PFSK-1 (cell line): ENCODE measurements around the gene GRIP1.

ENCODE experiments used
- FOXP2 ChIP-seq: optimal IDR thresholded peaks from 2 replicates; pipeline ENCODE3; 2011; ENCODE audit warnings: borderline replicate concordance, control low read depth, inconsistent platforms; ENCODE audit not compliant: insufficient read depth; ENCODE audit errors: extremely low read length, extremely low read depth
- POLR2AphosphoS5 ChIP-seq: IDR thresholded peaks from 2 replicates; pipeline ENCODE4 v1.6.1; 2012; ENCODE audit warnings: low read depth, mild to moderate bottlenecking, control low read depth, low read length, moderate library complexity
- SIN3A ChIP-seq: IDR thresholded peaks from 2 replicates; pipeline ENCODE4 v1.6.1; 2012; ENCODE audit warnings: mild to moderate bottlenecking, low read length, moderate library complexity, borderline replicate concordance; ENCODE audit not compliant: insufficient read depth
- TAF1 ChIP-seq: IDR thresholded peaks from 2 replicates; pipeline ENCODE4 v1.6.1; 2012; ENCODE audit warnings: low read length, control low read depth, borderline replicate concordance; ENCODE audit not compliant: insufficient read depth
- TF ChIP-seq, protein P1 (sequence below), 2 experiments: IDR thresholded peaks; 2 replicates each; pipeline versions ENCODE4 v1.6.1 to v1.8.0; 2011 to 2012; ENCODE audit warnings: low read depth in 2 of 2, low read length in 2 of 2, control low read depth in 1 of 2, inconsistent platforms in 1 of 2, mild to moderate bottlenecking in 1 of 2, moderate library complexity in 1 of 2; ENCODE audit not compliant: insufficient read depth in 1 of 2

Gene GRIP1

DNA sequence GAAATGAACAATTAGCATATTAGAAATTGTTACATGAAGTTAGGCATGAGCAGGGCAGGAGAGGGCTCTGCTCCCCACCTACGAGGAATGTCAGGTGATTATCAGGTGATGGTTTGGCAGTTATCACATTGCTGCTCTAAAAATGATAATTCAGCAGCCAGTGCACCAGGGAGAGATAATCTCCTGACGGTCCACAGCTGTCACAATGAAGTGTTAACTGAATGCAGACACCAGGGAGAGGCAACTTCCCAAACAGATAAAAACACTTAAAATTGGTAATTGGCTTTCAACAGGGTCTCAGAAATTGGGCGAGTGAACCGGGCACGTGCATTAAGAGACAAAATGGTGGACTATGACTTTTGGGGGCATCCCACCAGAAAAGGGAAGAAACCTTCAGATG is 176.0 kb downstream of the GRIP1 start:
- TF ChIP-seq POLR2AphosphoS5 (no peak), SIN3A (no peak), TAF1 (no peak), FOXP2 (no peak)
- TF ChIP-seq, protein P1, sequence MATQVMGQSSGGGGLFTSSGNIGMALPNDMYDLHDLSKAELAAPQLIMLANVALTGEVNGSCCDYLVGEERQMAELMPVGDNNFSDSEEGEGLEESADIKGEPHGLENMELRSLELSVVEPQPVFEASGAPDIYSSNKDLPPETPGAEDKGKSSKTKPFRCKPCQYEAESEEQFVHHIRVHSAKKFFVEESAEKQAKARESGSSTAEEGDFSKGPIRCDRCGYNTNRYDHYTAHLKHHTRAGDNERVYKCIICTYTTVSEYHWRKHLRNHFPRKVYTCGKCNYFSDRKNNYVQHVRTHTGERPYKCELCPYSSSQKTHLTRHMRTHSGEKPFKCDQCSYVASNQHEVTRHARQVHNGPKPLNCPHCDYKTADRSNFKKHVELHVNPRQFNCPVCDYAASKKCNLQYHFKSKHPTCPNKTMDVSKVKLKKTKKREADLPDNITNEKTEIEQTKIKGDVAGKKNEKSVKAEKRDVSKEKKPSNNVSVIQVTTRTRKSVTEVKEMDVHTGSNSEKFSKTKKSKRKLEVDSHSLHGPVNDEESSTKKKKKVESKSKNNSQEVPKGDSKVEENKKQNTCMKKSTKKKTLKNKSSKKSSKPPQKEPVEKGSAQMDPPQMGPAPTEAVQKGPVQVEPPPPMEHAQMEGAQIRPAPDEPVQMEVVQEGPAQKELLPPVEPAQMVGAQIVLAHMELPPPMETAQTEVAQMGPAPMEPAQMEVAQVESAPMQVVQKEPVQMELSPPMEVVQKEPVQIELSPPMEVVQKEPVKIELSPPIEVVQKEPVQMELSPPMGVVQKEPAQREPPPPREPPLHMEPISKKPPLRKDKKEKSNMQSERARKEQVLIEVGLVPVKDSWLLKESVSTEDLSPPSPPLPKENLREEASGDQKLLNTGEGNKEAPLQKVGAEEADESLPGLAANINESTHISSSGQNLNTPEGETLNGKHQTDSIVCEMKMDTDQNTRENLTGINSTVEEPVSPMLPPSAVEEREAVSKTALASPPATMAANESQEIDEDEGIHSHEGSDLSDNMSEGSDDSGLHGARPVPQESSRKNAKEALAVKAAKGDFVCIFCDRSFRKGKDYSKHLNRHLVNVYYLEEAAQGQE (IDR thresholded peaks at IDR 0.05; ENCODE audit: insufficient read depth in 1 of 2, low read depth in 2 of 2, low read length in 2 of 2), result no peak

DNA sequence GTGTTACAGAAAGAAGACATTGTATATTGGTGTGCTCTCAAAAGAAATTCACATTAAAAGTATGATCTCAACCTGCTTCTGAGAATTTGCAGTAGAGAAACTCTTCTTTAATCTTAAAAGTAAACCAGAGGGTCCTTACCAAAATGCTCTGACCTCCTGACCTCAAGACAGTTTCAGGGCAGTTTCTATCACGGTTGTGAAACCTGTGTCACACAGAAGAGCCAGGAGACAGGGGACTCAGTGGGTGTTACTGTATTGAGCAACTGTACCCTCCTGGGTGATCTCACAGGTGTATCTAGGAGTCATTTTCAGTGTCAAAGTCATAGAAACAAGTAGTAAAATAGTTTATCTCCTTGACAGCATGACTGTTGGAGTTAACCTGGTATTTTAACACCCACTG is 178.0 kb downstream of the GRIP1 start:
- TF ChIP-seq POLR2AphosphoS5, result no peak
- TF ChIP-seq TAF1, result no peak
- TF ChIP-seq, protein P1 (IDR thresholded peaks at IDR 0.05; ENCODE audit: insufficient read depth in 1 of 2, low read depth in 2 of 2, low read length in 2 of 2), result no peak
- no peak for TF ChIP-seq SIN3A
- no peak for TF ChIP-seq FOXP2

DNA sequence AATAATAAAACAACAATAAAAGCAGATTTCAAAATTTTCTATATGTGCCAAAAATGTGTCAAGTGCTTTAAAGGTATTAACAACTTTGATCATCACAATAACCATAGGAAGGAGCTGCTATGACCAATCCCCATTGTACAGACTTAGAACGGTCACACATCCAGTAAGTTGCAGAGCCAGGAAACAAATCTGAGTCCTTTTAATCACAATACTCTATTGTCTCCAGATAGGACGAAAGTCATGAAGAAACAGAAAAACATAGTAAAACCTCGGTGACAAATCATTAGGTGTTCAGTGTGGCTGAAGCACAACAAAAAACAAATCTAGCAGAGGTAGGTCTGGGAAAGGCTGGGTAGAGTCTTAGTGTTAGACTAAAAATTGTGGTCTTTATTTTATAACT is 178.8 kb downstream of the GRIP1 start:
- TF ChIP-seq, protein P1 (IDR thresholded peaks at IDR 0.05; ENCODE audit: insufficient read depth in 1 of 2, low read depth in 2 of 2, low read length in 2 of 2), result no peak
- no peak for TF ChIP-seq FOXP2
- no peak for TF ChIP-seq POLR2AphosphoS5
- no peak for TF ChIP-seq TAF1
- TF ChIP-seq SIN3A, result no peak

DNA sequence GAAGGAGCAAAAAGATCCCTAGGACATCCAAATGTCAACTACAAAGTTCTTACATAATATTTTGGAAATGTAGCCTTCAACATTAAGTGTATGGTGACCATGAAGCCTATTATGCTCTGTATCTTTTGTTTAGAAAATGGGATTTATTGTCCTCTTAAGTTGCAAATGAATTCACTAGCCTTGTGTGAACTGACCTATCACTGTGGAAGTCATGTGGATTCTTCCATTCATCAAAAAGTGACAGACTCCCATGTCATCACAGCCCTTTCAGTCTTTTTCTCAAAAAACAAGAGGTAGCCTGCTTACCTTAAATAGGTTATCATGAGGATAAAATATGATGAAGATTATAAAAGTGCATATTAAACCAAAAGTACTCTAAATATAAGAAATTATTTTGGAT is 179.9 kb downstream of the GRIP1 start:
- TF ChIP-seq SIN3A, result no peak
- TF ChIP-seq, protein P1 (IDR thresholded peaks at IDR 0.05; ENCODE audit: insufficient read depth in 1 of 2, low read depth in 2 of 2, low read length in 2 of 2), result no peak
- TF ChIP-seq TAF1, result no peak
- TF ChIP-seq POLR2AphosphoS5, result no peak
- no peak for TF ChIP-seq FOXP2

DNA sequence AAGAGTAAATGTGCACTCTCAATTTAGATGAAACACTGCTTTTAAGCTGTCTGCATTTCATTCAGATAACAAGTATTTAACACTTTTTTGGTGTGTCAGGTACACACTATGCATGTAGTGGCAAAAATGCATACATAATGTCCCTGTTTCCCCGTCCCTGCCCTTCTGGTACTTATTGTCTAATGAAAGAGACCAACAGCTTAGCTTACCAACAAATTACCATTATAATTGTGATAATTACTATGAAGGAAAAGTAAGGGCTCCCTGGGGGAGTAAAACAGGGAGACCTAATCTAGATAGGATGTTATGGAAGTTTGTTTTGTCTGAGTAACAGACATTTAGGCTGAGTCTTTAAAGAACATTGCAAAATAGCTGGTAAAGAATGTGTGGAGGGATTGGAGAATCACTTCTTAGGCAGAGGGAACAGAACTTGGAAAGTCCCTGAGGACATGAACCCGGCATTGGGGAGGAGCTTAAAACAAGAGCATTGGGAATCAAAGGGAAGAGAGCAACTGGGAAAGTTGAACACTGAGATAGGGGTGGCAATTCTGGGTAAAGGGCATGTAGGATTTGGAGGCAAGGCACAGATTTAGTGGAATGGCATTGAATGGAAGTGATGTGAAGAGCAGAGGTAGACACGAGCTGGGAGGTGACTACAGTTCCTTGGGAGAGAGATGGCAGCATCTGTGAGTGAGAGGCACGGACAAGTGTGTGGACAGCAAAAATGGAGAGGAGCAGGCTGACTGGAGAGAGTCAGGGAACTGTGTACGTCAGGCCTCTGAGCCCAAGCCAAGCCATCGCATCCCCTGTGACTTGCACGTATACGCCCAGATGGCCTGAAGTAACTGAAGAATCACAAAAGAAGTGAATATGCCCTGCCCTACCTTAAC is 181.6 kb downstream of the GRIP1 start:
- TF ChIP-seq SIN3A (no peak), POLR2AphosphoS5 (no peak), FOXP2 (no peak), TAF1 (no peak)
- TF ChIP-seq, protein P1 (IDR thresholded peaks at IDR 0.05; ENCODE audit: insufficient read depth in 1 of 2, low read depth in 2 of 2, low read length in 2 of 2), result no peak
